ENCODE results near the gene C1orf232. TPM values are rescaled to one million over a fixed set of nuclear protein-coding genes. Genes with fewer than 3 reads are reported as not detected.

The C1orf232 gene
- total RNA-seq, 1 experiment from 2014 or later, result not detected

GRCh38 chr1:26213335-26213905 lies 44.7 kb upstream of the C1orf232 start:
- H3K4me1 ChIP-seq (ENCODE audit: insufficient read depth, low read length), result no peaks in the 10 kb centered on the region
- no peak overlapping the region for H2BK5ac ChIP-seq (ENCODE audit: insufficient read length, low read length)
- H3K4me3 Mint-ChIP-seq, result no peak overlapping the region
- no peak overlapping the region for H3K27ac Mint-ChIP-seq
- no peaks in the 10 kb centered on the region for H3K23me2 ChIP-seq (ENCODE audit: insufficient read length, low read depth, low read length, poor library complexity, severe bottlenecking)
- H3K4me2 ChIP-seq (ENCODE audit: insufficient read depth, insufficient read length, low read length), result no peak overlapping the region
- H3T11ph ChIP-seq (ENCODE audit: low read length), result no peak overlapping the region
- peaks cover 4% of the 10 kb centered on the region for H3K27me3 Mint-ChIP-seq (ENCODE audit: low read depth)
- H3K27ac ChIP-seq (ENCODE audit: insufficient read length, low read depth, low read length), result no peak overlapping the region
- DNase-seq, result no peak
- H2AFZ ChIP-seq (ENCODE audit: low read length), result no peak overlapping the region
- no peak overlapping the region for H2BK15ac ChIP-seq (ENCODE audit: low read depth, low read length)
- H2BK120ac ChIP-seq (ENCODE audit: low read depth, low read length, poor library complexity, severe bottlenecking), result no peak overlapping the region
- no peak overlapping the region for H3K56ac ChIP-seq (ENCODE audit: insufficient read length, low read depth, low read length)
- H4K5ac ChIP-seq (ENCODE audit: insufficient read length, low read depth, low read length), result no peak overlapping the region
- no peaks in the 10 kb centered on the region for H3K27me3 ChIP-seq (ENCODE audit: insufficient read depth, low read length)
- H3K79me2 ChIP-seq (ENCODE audit: insufficient read depth, low read length), result no peaks in the 10 kb centered on the region
- H3K4me1 Mint-ChIP-seq, result peaks cover 6 to 7% of the 10 kb centered on the region in 2 experiments; a peak in 3 of 4 replicates
- H3K18ac ChIP-seq (ENCODE audit: insufficient read length, low read depth, low read length), result no peak overlapping the region
- WGBS (ENCODE audit: extremely low coverage, insufficient read length, low lambda C conversion rate), result no CpG with 5 or more reads among the region's 6 CpGs
- H4K20me1 ChIP-seq (ENCODE audit: control insufficient read depth, insufficient read depth, insufficient read length), result no peaks in the 10 kb centered on the region
- TF ChIP-seq, protein P1, sequence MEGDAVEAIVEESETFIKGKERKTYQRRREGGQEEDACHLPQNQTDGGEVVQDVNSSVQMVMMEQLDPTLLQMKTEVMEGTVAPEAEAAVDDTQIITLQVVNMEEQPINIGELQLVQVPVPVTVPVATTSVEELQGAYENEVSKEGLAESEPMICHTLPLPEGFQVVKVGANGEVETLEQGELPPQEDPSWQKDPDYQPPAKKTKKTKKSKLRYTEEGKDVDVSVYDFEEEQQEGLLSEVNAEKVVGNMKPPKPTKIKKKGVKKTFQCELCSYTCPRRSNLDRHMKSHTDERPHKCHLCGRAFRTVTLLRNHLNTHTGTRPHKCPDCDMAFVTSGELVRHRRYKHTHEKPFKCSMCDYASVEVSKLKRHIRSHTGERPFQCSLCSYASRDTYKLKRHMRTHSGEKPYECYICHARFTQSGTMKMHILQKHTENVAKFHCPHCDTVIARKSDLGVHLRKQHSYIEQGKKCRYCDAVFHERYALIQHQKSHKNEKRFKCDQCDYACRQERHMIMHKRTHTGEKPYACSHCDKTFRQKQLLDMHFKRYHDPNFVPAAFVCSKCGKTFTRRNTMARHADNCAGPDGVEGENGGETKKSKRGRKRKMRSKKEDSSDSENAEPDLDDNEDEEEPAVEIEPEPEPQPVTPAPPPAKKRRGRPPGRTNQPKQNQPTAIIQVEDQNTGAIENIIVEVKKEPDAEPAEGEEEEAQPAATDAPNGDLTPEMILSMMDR (conservative IDR thresholded peaks at IDR 0.05), result no peak
- no peaks in the 10 kb centered on the region for H3K36me3 Mint-ChIP-seq (ENCODE audit: insufficient read depth in 1 of 3, low read depth in 3 of 3)
- H3K14ac ChIP-seq (ENCODE audit: insufficient read depth, low read length), result no peak overlapping the region
- no peaks in the 10 kb centered on the region for H3K79me1 ChIP-seq (ENCODE audit: insufficient read depth, low read depth, low read length, poor library complexity, severe bottlenecking)
- H2BK20ac ChIP-seq (ENCODE audit: low read depth, low read length, poor library complexity, severe bottlenecking), result no peak overlapping the region
- no peak overlapping the region for H4K8ac ChIP-seq (replicated peaks; ENCODE audit: insufficient read length, low read depth, low read length)
- H3K9me3 Mint-ChIP-seq, result no peaks in the 10 kb centered on the region
- no peak overlapping the region for H3K4ac ChIP-seq (ENCODE audit: low read depth, low read length)
- no peak overlapping the region for H2AK5ac ChIP-seq (ENCODE audit: insufficient read length, low read length)
- H4K91ac ChIP-seq (ENCODE audit: insufficient read length, low read depth, low read length), result no peak overlapping the region
- H2BK12ac ChIP-seq (ENCODE audit: insufficient read length, low read depth, low read length), result no peak overlapping the region
- H3K23ac ChIP-seq (ENCODE audit: insufficient read length, low read depth, low read length), result no peak overlapping the region
- H3K9ac ChIP-seq (ENCODE audit: extremely low read depth, insufficient read length, low read length), result no peak overlapping the region
- H3K9me3 ChIP-seq (ENCODE audit: control insufficient read depth, low read depth, low read length), result no peaks in the 10 kb centered on the region

Data from H9 (cell line).